KMS-11 (cell line): ENCODE data around the gene SCNN1A.

Experiments used
- H2AFZ ChIP-seq: fragments of 200-600 bp; sonication (generic); 2 replicates; pipeline ENCODE4 v1.6.1; 2016; ENCODE audit warnings: antibody characterized with exemption, mixed run types, low read depth
- H3K27ac ChIP-seq: fragments of 200-600 bp; sonication (generic); 2 replicates; pipeline ENCODE4 v1.6.1; 2016; ENCODE audit warnings: mild to moderate bottlenecking, mixed run types
- H3K27me3 ChIP-seq: fragments of 200-600 bp; sonication (generic); 2 replicates; pipeline ENCODE4 v1.6.1; 2017; ENCODE audit warnings: mild to moderate bottlenecking, low read depth, mixed run types, moderate library complexity; ENCODE audit not compliant: insufficient read depth
- H3K36me3 ChIP-seq: fragments of 200-600 bp; sonication (generic); 2 replicates; pipeline ENCODE4 v1.6.1; 2017; ENCODE audit warnings: mild to moderate bottlenecking, mixed run types; ENCODE audit not compliant: insufficient read depth
- H3K4me1 ChIP-seq: fragments of 200-600 bp; sonication (generic); 2 replicates; pipeline ENCODE4 v1.6.1; 2016; ENCODE audit warnings: mild to moderate bottlenecking, low read depth, mixed run types; ENCODE audit not compliant: poor library complexity, severe bottlenecking
- H3K4me2 ChIP-seq: fragments of 200-600 bp; sonication (generic); 2 replicates; pipeline ENCODE4 v1.7.0; 2016; ENCODE audit warnings: mild to moderate bottlenecking, mixed run types
- H3K4me3 ChIP-seq: fragments of 200-600 bp; sonication (generic); IDR thresholded peaks from 2 replicates; pipeline ENCODE4 v1.6.1; 2017; ENCODE audit warnings: low read depth, low read length, mixed read lengths; ENCODE audit not compliant: insufficient read depth
- H3K79me2 ChIP-seq: fragments of 200-600 bp; sonication (generic); 2 replicates; pipeline ENCODE4 v1.6.1; 2016; ENCODE audit warnings: low read depth, mixed run types; ENCODE audit not compliant: insufficient read depth
- H3K9ac ChIP-seq: fragments of 200-600 bp; sonication (generic); 2 replicates; pipeline ENCODE4 v1.6.1; 2016; ENCODE audit warnings: mild to moderate bottlenecking, mixed run types
- H4K20me1 ChIP-seq: fragments of 200-600 bp; sonication (generic); 2 replicates; pipeline ENCODE4 v1.6.1; 2016; ENCODE audit warnings: mild to moderate bottlenecking, mixed run types; ENCODE audit not compliant: insufficient read depth
- CTCF ChIP-seq: fragments of 200-600 bp; sonication (generic); conservative IDR thresholded peaks from 2 replicates; pipeline ENCODE4 v1.6.1; 2017; ENCODE audit warnings: low read depth, mild to moderate bottlenecking, antibody characterized with exemption, low read length, moderate library complexity, mixed read lengths

Gene SCNN1A

DNA sequence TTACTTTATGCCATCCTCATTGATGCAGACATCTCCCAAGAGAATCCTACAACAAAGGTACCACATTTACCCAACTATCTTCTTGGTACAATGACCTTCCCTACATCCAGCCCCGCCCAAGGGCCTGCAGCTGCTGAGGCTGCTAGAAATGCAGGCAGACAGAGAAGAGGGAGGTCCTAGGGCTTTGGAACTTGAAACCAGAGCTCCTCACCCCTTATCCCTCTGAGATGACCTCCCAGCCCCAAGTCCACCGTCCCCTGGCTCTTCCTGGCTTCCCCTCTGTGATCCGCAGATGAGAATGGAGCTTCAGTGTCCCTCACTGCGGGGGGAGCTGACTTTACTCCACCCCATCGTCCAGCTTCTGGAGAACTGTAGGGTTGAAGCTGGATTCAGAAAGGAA is 31.8 kb downstream of the SCNN1A start:
- Histone ChIP-seq H3K79me2 (no peaks in the 10 kb centered on the region; the same call in 1 of the 2 replicates), H3K9ac (no peak overlapping the region), H3K36me3 (no peaks in the 10 kb centered on the region), H3K4me1 (peaks cover 21% of the 10 kb centered on the region), H4K20me1 (no peaks in the 10 kb centered on the region), H3K4me2 (no peak overlapping the region), H2AFZ (no peak overlapping the region), H3K4me3 (no peak overlapping the region), H3K27me3 (no peaks in the 10 kb centered on the region), H3K27ac (no peak overlapping the region)
- no peak for TF ChIP-seq CTCF

GRCh38 chr12:6342140-6342889 is 33.0 kb downstream of the SCNN1A start:
- Histone ChIP-seq H3K4me1 (peaks cover 21% of the 10 kb centered on the region), H3K27ac (peak overlapping the region; percentile 37), H3K36me3 (no peaks in the 10 kb centered on the region), H4K20me1 (no peaks in the 10 kb centered on the region), H2AFZ (peak overlapping the region; percentile 99), H3K79me2 (no peaks in the 10 kb centered on the region; the same call in 1 of the 2 replicates), H3K4me3 (peak overlapping the region; percentile 54), H3K9ac (peak overlapping the region; percentile 81), H3K27me3 (no peaks in the 10 kb centered on the region), H3K4me2 (peak overlapping the region; percentile 98)
- TF ChIP-seq CTCF, result no peak

- Histone ChIP-seq H3K36me3 (no peaks in the 10 kb centered on the region), H3K79me2 (no peaks in the 10 kb centered on the region; the same call in 1 of the 2 replicates), H2AFZ (peak within 1 kb of the TSS; percentile 99), H3K27me3 (no peaks in the 10 kb centered on the region), H3K27ac (peak within 1 kb of the TSS; percentile 37), H3K4me1 (peaks cover 26% of the 10 kb centered on the region), H3K9ac (peak within 1 kb of the TSS; percentile 81), H3K4me3 (peak within 1 kb of the TSS; percentile 54), H4K20me1 (no peaks in the 10 kb centered on the region), H3K4me2 (peak within 1 kb of the TSS; percentile 98)
- TF ChIP-seq CTCF, result no peak
Measured at GRCh38 chr12:6341417-6342139, 33.8 kb downstream of the SCNN1A start, which contains the start of gene TNFRSF1A. TSS of gene TNFRSF1A (minus strand) at chr12:6342076. CDS start at chr12:6341814, 262 bp downstream.

DNA sequence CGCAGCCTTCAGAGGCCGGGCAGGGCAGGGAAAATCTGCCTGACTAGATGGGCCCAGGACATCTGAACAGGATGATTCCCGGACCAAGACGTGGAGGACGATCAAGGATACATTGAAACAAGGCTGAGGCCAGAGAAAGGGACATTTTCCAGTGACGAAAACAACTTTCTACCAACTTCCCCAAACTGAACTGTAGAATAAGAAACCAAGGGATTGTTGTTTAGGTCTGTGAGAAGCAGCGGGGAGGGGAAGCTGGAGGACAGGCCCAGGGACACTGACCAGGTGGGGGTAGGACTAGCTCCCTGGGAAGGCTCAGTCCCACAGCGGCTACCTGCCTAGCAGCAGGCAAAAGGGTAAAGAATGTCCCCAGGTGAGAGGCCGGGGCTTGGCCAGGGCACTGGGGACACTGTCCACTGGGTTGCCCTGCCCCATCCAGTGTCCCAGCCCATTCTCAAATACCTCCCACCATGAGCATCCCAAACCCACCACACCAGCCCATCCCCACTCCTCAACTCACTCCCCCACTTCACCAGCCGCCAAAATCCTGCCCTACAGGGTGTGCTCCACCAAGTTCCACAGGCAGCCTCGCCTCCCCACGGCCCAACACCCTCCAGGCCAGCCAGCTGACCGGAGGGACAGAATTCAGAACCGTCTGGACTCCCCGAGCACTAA is 34.5 kb downstream of the SCNN1A start:
- H3K4me1 ChIP-seq, result peaks cover 33% of the 10 kb centered on the region
- H3K79me2 ChIP-seq, result no peaks in the 10 kb centered on the region; the same call in 1 of the 2 replicates
- peak overlapping the region; percentile 54 for H3K4me3 ChIP-seq
- no peaks in the 10 kb centered on the region for H3K36me3 ChIP-seq
- H3K4me2 ChIP-seq, result peak overlapping the region; percentile 98
- TF ChIP-seq CTCF, result no peak
- H2AFZ ChIP-seq, result peak overlapping the region; percentile 99; the same call in 1 of the 2 replicates
- no peaks in the 10 kb centered on the region for H4K20me1 ChIP-seq
- no peaks in the 10 kb centered on the region for H3K27me3 ChIP-seq
- peak overlapping the region; percentile 81 for H3K9ac ChIP-seq
- no peak overlapping the region; the same call in 1 of the 2 replicates for H3K27ac ChIP-seq
